ENCODE results near the gene DPPA3.
"Not testable (repeated sequence)": the region's sequence is repeated elsewhere in the genome, so short reads cannot be mapped to it uniquely, and the experiment has no call there.

The DPPA3 gene

GRCh38 chr12:7731486-7731885 is 20.3 kb downstream of the DPPA3 start:
- FAIRE-seq = no peak

- FAIRE-seq = no peak
Measured at GRCh38 chr12:7732993-7733392, 21.8 kb downstream of the DPPA3 start.

- no peak for FAIRE-seq
Measured at GRCh38 chr12:7747246-7747645, 36.0 kb downstream of the DPPA3 start, which contains the start of gene CLEC4C. Gene CLEC4C, minus strand, starts transcription at chr12:7747375. Its CDS starts 27 bp downstream, at chr12:7747348.

GRCh38 chr12:7748852-7749251 is 37.6 kb downstream of the DPPA3 start:
- FAIRE-seq = no peak

GRCh38 chr12:7749442-7749841 is 38.2 kb downstream of the DPPA3 start:
- FAIRE-seq = no peak

GRCh38 chr12:7750350-7750749 is 39.1 kb downstream of the DPPA3 start:
- no peak for FAIRE-seq

GRCh38 chr12:7751394-7751793 is 40.2 kb downstream of the DPPA3 start:
- no peak for FAIRE-seq

GRCh38 chr12:7751941-7752922 is 41.0 kb downstream of the DPPA3 start:
- FAIRE-seq = not testable (repeated sequence)

GRCh38 chr12:7755668-7756067 is 44.4 kb downstream of the DPPA3 start:
- FAIRE-seq = not testable (repeated sequence)

- no peak for FAIRE-seq
Measured at GRCh38 chr12:7756993-7757392, 45.8 kb downstream of the DPPA3 start.

GRCh38 chr12:7758766-7759140 is 47.5 kb downstream of the DPPA3 start:
- no peak for FAIRE-seq
